Activated CD4-positive, CD25-positive, alpha-beta regulatory T cell treated with anti-CD3 and anti-CD28 coated beads, Interleukin-2, amount 50 U/mL, for 72 hours (primary cell): ENCODE data around the gene COL9A3.
A peak's percentile ranks its signal among the peaks of the same experiment; 100 is the strongest.

Experiments
- DNase-seq: peaks from one replicate; pipeline ENCODE4 v3.0.0; 2021

COL9A3 gene

DNA sequence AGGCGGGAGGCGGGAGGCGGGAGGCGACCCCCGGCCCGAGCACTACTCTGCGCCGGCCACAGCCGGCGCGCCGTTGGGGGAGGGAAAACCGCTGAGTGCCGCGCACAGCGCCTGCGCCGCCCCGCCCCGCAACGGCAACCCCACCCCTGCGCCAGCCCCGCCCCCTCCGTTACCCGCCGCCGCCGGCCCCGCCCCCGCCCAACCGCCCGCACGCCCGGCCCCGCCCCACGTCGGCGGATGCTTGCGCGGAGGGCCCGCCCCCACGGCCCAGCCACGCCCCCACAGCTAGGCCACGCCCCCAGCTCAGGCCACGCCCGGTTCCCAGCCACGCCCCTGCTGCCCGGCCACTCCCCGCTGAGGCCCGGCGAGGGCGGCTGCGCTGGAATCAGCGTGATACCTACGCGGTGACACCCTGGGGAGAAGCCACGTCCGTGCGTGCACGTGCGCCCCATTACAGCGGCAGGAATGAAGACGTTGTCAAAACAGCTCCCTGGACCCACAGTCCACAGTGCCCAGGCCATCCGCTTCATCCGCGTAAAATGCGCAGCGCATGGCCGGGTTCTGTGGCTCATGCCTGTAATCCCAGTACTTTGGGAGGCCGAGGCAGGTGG lies 45.0 kb downstream of the COL9A3 start, which contains the start of gene TCFL5:
Gene TCFL5 (minus strand): TSS at position 97 of the 611 bp plus-strand sequence. CDS start 152 bp downstream, outside the sequence.
- DNase-seq = peak; percentile 99

DNA sequence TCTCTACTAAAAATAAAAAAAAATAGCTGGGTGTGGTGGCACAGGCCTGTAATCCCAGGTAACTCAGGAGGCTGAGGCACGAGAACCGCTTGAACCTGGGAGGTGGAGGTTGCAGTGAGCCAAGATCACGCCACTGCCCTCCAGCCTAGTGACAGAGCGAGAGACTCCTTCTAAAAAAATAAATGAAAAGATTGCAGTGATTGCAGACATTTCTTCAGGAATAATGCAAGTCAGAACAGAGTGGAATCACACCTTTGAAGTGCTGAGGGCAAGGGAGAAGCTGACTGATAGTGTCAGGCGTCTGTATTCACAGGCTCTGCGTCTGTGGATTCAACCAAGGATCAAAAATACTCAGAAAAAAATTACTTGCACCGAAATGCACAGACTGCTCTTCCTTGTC lies 47.4 kb downstream of the COL9A3 start:
- DNase-seq = no peak

DNA sequence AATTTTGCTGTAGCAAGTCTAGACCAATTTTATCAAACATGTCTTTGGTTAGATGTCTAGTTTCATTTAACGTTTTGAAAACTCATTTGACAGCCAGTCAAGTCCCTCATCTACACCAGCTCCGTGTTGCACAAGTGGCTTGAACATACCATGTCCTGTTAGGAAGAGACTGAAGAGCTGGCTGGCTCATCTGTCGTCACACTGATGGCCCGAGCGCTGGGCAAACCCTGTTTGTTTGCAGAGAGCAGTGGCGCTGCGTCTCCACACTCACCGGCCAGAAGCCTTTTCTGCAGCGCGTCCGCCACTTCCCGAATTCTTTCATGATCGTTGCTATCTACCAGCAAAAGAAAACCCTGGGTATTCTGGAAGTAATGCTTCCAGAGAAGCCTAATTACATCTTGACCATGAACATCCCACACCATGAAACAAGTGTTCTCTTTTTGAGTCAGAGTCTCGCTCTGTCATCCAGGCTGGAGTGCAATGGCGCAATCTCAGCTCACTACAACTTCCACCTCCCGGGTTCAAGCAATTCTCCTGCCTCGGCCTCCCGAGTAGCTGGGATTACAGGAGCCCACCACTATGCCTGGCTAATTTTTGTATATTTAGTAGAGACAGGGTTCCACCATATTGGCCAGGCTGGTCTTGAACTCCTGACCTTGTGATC lies 55.5 kb downstream of the COL9A3 start:
- DNase-seq = no peak

DNA sequence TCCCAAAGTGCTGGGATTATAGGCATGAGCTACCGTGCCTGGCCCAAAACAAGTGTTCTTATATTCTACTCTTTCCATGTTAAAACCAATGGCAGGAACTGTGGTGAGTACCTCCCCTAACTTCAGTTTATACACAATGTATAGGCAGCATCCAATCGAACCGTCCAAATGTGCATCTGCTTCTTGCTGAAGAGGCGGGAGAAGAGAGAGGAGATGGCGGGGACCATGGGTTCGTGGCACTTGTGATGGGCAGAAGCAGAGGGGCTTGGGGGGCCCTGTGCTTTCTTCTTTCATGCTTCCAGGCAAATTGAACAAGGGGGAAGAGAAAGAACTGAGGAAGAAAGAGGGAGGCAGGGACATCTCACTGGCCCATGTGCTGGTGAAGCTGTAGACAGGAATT lies 56.0 kb downstream of the COL9A3 start:
- no peak for DNase-seq

DNA sequence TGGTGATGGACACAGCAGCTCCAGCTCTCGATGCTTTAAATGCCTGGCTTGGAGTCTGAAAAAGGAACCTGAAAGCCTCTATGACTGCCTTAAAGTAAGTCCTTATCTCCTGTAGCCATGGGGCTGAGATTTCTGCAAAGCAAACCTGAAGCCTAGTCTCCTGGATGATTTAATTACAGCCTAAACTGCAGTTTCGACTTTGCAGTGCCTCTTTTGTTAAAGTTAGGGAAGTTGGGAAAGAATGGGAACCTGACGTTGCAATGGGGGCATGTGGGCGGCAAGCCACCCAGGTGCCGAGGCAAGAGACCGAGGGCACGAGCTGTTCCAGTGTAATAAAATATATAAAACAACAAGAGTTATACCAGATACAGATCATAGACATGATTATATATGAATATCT lies 56.4 kb downstream of the COL9A3 start:
- DNase-seq = no peak

DNA sequence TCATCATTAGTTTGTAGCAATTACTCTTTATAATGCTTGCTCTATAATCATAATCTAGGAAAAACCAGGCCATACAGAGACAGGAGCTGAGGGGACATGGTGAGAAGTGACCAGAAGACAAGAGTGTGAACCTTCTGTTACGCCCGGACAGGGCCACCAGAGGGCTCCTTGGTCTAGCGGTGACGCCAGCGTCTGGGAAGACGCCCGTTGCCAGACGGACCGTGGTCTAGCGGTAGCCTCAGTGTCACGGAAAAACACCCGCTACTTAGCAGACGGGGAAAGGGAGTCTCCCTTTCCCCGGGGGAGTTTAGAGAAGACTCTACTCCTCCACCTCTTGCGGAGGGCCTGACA lies 56.8 kb downstream of the COL9A3 start:
- peak; percentile 51 for DNase-seq

DNA sequence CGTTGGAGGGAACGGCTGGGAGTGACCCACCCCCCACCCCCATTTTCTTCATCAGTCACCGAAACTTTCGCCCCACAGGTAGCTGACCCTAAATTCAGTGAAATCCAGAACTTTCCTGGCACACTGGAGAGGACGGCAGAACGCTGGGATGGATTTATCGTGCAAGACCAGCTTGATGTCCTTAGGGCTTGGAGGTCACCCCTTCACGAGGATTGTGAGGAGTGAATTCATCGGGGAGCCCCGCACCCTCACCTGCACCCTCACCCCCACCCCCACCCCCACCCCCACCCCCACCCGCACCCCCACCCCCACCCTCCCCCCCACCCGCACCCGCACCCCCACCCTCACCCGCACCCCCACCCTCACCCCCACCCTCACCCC lies 58.1 kb downstream of the COL9A3 start:
- no peak for DNase-seq

DNA sequence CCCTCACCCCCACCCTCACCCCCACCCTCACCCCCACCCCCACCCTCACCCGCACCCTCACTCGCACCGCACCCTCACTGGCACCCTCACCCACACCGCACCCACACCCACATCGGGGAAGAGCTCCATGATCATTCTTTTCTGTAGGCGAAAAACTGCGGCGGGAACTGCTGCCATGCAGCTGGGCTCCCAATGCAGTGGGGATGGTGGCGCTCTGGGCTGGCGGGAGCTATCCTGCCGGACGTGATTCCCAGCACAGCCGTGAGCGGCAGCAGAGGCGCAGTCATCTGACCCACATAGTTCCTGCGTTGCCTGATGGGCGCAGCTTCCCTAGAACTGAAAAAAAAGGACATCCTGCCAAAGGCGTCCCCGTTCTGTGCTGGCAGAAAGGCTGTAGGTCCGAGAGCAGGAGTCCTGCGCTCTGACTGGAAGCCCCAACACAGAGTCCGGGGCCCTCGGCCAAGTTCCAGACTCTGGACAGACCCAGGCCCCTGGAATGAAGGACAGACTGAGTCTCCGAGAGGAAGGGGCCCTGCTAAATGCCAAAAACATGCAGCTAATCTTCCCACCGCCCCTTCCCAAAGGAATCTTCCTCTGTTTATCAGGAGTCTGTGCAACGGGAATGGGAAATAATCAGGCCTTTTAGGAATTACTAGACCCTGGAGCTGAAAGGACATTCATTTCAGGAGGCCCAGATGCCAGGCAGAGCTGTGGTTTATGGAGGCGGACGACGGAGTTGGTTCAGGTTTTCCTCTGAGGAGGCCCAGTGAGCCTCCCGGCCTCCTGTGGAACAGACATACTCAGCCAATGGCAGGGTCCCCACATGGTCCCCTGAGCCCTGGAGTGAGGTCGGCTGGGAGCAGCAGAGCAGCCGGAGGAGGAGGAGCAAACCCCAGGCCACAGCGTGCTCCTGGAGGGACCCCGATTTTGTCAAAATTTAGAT lies 58.8 kb downstream of the COL9A3 start:
- DNase-seq = no peak

DNA sequence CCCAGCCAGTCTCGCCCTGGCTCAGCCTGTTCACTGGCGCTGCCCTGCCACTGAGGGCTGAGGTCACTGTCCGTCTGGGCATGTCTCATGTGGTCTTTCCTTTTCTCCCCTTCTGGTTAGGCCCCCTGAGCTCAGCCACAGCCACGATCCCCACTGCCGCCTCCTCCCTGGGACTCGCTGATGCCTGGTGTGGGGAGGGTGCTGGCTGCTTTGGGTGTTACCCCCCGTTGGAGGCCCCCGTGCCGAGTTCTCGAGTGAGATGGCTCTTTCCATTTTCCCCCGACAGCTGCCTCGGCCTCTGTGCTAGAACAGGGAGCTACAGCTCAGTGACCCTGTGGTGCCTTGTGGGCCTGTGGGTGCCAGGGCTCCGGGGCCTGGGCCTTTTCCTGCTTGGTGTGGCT lies 59.7 kb downstream of the COL9A3 start:
- no peak for DNase-seq

DNA sequence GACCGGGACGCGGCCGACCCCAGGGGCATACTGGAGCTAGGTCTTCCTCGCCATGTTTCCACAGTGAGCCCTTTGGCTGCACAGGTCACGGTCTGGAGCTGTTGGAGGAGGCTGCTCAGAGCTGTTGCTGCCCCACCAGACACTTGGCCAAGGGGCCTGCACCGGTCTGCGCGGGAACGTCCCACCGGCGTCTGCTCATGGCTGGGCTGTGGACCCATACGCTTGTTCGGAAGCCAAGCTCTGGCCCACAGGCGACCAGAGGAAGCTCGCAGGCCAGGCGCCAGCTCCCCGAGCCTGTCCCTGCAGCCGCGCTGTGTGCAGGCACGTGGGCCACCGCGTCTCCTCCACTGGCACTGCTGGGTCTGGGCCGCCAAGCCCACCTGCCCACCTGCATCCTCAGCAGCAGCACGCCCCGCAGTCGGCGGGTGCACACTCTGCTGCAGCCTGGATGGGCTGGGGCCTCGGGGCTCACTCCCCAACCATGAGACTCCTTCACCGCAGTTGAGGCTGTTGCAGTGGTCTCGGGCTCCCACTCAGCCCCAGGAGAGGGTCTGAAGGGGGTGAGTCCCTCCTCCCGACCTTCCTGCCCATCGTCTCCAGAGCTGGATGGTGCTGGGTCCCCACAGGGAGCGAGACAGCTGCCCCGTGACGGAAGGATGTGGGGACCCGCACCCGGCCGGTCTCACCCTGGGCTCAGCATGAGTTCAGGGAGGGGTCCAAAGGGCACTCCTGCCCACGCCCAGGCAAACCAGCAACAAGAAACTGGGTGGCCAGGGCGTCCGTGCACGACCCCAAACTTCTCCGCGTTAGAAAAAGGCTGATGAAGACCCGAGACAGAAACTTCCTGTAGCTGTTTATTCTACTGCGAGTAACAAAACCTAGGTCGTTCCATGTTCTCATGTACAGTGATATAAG lies 60.3 kb downstream of the COL9A3 start:
- no peak for DNase-seq

DNA sequence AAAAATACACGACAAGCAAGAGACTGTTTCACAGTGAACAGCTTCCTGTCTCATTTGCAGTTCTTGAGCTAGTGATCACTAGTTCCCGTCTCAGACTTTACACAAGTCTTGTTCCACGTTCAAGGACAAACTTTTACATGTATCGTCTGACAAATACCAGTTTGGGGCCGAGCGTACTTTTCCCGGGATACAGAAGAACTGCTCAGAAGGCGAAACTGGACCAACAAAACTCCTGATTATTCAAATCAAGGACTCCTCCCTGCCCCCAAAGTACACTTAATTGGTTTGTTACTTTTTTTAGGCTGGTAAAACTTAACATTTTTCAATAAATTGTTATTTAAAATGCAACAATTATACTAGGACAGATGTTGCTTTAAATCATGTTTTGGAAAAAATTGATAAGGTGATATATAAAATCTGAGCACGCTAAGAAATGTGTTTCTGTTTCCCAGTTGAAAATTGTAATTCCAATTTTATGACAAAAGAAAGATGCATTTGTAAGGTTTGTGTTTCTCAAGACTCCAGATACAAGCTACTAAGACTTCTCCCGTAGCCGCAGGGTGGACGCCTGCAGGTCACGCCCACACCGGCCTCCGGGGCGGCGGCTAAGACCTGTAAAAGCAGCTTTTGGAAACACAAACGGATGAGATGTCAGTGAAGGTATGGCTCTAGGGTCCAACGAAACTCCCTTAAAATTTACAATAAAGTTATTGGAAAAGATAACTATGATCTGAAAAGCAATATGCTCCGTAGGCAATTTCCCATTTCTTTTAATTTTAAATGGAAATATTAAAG lies 61.6 kb downstream of the COL9A3 start:
- DNase-seq = no peak

DNA sequence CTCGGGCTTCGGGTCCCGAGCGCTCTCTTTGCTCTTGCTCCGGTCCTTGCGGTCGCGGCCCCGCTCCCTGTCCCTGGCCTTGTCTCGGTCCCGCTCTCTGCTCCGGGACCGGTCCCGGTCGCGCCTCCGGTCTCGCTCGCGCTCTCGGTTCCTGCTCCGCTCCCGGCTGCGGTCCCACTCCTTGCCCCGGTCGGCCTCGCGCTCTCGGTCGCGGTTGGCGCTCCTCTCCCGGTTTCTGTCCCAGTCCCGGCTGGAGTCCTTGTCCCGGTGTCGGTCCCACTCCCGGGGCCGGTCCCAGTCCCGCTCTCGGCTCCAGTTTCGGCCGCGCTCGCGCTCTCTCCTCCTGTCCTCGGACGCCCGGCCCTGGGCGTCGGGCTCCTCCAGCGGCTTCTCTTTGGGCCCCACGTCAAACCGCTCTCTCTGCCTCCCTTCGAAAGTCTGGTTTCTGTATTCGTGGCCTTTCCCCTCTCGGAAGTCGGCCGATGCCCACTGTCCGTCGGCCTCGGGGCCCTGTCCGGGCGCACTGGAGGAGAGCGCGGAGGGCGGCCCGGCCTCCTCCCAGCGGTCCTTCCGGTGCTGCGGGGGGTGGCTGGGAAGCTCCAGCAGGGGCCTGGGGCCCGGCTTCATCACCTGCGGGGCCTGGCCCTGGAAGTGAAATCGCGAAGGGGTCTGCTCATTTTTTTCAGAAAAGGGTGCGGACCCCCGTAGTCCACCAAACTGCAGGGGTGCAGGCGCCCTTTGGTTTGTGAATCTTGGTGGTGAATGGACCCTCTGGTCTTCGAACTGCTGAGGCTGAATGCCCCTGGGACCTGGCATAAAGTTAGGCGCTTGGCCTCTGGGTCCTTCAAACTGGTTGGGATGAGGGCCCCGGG lies 62.7 kb downstream of the COL9A3 start:
- no peak for DNase-seq

DNA sequence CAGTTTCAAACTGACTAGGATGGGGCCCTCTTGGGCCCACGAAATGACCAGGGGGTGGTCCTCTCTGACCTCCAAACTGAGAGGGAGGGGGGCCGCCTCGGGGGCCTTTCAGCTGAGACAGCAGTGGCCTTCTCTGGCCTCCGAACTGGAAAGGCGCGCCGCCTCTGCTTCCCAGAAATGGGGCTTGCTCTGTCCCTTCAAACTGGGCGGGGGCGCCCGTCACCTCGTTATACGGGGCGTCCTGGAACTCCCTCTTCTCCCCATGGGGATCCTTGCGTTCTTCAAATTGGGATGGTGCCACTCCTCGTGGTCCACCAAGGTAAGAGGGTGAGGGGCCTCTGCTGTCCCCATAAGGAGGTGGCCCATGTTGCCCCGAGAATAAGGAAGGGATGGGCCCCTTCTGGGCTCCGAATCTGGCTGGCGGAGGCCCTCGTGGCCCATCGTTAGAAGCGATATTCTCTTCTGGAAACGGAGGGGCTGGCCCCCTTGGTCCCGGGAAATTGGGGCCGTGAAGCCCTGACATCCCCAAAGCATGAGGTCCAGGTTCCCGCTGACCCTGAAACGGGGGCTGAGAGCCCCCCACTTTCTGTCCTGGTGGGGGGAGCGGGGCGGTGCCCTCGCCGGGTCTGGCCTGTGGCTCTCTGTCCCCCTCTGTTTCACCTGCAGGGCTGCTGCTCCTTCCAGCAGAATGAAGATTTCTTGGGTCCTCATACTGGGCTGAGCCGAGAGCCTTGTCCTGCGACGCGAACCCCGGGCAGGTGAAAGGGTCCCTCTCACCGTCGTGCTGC lies 63.5 kb downstream of the COL9A3 start:
- DNase-seq = no peak

DNA sequence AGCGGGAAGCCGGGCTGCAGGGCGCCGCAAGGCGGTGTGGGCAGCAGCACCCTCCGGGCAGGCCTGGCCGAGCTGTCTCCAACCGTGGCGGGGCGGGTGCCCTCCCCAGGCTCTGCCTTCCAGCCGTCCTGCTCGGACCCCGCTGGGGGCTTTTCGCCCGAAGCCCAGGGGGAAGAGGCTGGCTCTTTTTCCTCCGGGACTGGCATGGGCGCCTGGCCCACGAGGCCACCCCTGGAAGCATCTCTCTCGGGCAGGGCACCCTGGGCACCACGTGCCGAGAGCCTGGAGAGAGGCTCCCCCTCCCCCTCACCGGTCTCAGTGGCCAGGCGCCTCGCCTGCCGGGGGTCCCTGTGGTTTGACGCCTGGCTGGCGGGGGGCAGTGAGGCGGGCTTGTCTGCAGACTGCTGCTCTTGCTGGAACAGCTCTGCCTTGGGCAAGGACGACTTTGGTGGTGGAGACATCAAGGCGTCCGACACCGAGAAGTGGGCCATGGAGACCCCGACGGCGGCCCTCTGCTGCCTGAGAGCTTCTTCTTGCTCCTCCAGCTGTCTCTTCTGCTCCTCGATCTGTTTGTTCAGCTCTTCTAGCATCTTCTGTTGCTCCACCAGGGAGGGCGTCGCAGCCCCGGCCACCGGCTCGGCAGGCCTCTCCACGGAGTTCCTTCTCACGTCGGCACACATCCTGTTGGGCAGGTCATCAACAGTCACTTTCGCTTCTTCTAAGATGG lies 64.2 kb downstream of the COL9A3 start:
- DNase-seq = no peak

DNA sequence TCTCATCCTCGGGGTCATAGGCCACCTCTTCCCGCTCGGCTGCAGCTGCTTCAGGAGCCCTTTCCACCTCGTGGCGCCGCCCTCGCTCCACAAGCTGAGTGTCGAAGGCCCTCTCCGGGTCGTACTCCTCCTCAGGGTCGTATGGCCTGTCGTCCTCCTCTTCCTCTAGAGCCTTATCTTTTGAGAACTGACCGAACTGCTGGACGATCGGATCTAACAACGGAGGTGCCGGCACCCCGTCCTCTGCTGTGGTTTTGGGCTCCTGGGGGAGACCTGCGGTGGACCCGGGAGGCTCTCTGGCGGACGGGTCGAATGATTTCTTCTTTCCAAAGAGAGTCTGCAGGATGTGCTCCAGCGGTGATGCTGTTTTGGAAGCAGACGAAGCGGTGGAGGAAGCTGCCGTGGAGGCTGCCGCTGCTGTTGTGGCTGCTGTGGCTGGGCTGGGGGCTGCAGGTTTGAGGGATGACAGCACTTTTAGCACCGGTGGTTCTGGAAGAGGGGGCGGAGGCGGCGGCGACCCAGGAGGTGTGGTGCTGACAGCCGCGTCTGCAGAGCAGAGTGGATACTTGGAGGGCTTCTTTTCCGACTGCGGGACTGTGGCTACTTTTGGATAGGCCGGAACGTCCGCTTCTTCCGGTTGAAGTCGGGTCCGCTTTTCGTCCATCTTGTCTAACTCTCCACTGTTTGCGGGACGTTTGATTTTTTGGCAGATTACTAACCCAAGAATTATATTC lies 65.0 kb downstream of the COL9A3 start:
- DNase-seq = no peak

DNA sequence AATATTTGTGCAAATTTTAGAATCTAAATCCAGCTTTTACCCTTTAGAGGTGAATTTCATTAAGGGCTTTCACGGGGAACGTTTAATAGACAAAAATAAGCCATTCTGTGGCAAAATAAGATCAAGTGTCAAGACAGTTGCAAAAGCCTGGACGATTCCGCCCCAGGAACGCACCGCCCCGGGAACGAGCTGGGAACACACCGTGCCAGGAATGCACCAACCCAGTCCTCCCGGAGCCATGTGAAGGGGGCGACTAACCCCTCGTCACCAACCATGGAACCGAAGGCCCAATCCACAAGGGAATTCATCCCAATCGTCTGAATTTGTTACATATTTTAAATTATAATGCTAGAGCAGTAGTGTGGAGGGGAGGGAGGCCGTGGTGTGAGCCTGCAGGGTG lies 65.6 kb downstream of the COL9A3 start:
- DNase-seq = no peak

DNA sequence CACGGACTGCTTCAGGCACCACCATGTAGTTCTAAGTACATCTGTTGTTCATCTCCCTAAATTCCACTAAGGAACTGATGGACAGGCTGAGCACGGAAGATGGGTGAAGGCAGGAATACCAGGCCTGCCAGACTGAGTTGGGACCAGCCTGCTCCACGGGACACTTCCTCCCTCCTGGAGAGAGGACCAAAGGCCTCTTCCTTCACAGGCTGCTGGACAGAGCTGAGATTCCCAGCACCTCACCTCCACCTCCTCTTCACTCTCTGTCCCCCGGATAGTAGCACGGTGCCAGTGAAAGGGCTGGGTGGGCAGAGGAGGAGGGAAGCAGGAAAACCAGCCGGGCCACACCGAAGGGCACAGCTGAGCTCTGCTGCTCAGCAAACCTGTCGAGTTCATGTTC lies 67.7 kb downstream of the COL9A3 start:
- no peak for DNase-seq

DNA sequence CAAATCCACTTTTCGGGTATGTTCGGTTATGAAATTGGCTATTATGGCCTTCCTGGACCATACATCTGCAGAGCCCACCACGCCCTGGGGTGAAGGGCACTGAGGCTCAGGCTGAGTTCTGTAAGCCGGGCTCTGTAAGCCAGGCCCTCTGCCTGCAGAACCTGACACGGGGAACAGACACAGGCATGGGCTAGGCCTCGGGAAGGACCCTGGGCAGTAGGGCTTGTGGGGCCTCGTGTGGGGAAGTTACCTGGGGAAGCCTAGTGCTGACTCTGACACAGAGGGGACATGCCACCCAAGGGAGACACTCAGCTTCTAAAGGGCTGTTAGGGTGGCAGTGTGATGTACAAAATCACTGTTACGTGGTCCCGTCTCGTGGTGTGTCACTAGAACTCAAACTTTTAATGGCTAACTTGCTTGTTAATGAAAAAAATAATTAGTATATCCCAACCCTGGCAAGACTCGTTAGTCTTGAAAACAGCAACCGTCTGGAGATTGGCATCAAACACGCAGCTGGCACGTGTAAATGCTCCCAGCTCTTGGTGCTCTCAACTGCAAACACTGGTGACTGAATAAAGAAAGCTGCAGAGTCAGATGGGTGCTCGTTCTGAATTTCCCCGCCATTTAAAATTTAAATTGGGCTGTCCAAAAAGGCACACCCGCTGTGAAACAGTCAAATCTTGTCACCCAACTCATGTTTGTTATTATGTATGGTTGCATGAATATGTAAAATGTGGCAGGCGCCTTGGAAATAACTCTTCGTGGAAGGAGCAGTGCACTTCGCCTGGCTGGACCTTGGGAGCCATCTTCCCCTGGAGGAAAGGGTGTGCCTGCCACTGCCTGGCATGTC lies 68.4 kb downstream of the COL9A3 start:
- DNase-seq = no peak
